IPS DF 6.9 (cell line): ENCODE data around the gene DNAH5.

Source experiments
- DNase-seq: peaks from one replicate; pipeline ENCODE4 v3.0.0-alpha.2; 2013; ENCODE audit warnings: low read depth, low spot score
- H3K27ac ChIP-seq: one replicate; pipeline ENCODE4 v1.5.1; 2013; ENCODE audit warnings: low read length, control low read depth
- H3K27me3 ChIP-seq: 2 replicates; pipeline ENCODE4 v1.6.1; 2013; ENCODE audit warnings: mild to moderate bottlenecking, low read length; ENCODE audit not compliant: control insufficient read depth, insufficient read depth
- H3K36me3 ChIP-seq: 2 replicates; pipeline ENCODE4 v1.6.1; 2013; ENCODE audit warnings: low read length; ENCODE audit not compliant: control insufficient read depth, insufficient read depth
- H3K4me1 ChIP-seq: 2 replicates; pipeline ENCODE4 v1.6.1; 2013; ENCODE audit warnings: low read length; ENCODE audit not compliant: control insufficient read depth, insufficient read depth
- H3K4me3 ChIP-seq: 2 replicates; pipeline ENCODE4 v1.5.1; 2013; ENCODE audit warnings: mild to moderate bottlenecking, low read length
- H3K9me3 ChIP-seq: 2 replicates; pipeline ENCODE4 v1.6.1; 2013; ENCODE audit warnings: low read length, inconsistent platforms; ENCODE audit not compliant: control insufficient read depth, insufficient read depth
- WGBS: extraction: QIAGEN DNeasy Blood & Tissue Kit; methylation state at CpG from one replicate; pipeline ENCODE4 v1.1.7; 2013; ENCODE audit warnings: mixed read lengths, missing lambda C conversion rate; ENCODE audit not compliant: insufficient read length, insufficient coverage; 5-methylcytosine and 5-hydroxymethylcytosine counted together

The DNAH5 gene

DNA sequence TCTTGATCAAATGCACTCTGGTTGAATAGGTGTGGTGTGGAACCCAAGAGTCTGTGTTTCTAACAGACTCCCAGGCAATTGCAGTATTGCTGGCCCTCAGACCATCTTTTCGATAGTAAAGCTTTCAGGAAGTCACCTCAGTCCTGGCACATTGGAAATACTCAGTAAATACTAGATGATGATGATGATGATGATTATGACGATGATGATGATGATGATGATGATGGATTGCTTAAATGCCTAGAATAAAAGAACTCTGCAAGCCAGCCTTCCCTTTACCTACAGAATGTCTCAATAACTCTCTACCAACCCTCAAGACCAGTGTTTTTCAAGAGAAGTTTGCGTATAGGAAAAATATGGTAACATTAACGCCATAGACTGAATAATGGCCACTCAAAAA is 268.0 kb downstream of the DNAH5 start:
- WGBS, result no CpG with 5 or more reads among the region's 4 CpGs
- H3K27me3 ChIP-seq, result no peaks in the 10 kb centered on the region
- H3K4me3 ChIP-seq, result no peak overlapping the region
- DNase-seq, result no peak
- H3K27ac ChIP-seq, result no peak overlapping the region
- H3K4me1 ChIP-seq, result no peaks in the 10 kb centered on the region
- H3K9me3 ChIP-seq, result no peaks in the 10 kb centered on the region
- H3K36me3 ChIP-seq, result no peaks in the 10 kb centered on the region

DNA sequence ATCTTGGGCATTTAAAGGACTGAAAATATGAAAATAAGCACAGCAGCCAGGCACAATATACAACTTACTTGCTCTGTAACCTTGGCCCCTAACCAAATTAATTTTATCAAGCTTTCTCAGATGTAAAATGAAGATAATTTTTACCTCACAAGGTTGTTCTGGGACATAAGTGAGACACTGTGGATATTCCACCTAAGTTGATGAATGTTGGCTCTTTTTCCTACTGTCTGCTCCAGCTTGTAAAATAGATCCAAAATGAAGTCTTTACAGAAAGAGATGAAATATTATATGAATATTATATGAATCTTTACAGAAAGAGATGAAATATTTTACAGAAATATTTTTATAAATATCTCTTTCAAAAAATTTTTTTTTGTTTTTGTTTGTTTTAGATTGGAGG is 270.1 kb downstream of the DNAH5 start:
- H3K9me3 ChIP-seq, result no peaks in the 10 kb centered on the region
- H3K4me1 ChIP-seq, result no peaks in the 10 kb centered on the region
- H3K4me3 ChIP-seq, result no peak overlapping the region
- H3K27ac ChIP-seq, result no peak overlapping the region
- no peak for DNase-seq
- no peaks in the 10 kb centered on the region for H3K27me3 ChIP-seq
- no peaks in the 10 kb centered on the region for H3K36me3 ChIP-seq

- no CpG with 5 or more reads among the region's 3 CpGs for WGBS
- DNase-seq, result no peak
- no peaks in the 10 kb centered on the region for H3K4me1 ChIP-seq
These were observed 271.0 kb downstream of the DNAH5 start for GRCh38 chr5:13673511-13673910.

DNA sequence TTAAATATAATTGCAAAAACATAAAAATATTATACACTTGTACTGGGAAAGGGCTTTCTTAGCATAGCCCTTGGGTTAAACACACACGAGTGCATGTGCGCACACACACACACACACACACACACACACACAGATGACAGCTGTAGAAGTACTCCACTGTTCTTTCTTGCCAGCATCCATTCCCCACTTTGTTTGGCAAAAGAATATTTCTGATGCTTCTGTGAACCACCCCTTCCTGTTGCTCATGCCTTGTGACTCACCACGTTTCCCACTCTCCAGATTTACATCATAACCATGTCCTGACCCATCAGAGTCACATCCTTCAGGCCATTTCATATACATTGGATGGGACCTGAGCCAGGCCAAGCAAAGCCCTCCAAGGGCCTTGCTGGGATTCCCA is 280.1 kb downstream of the DNAH5 start:
- no peaks in the 10 kb centered on the region for H3K9me3 ChIP-seq
- no peaks in the 10 kb centered on the region for H3K4me1 ChIP-seq
- H3K36me3 ChIP-seq, result no peaks in the 10 kb centered on the region
- WGBS, result no CpG with 5 or more reads among the region's 3 CpGs
- DNase-seq, result no peak
- no peaks in the 10 kb centered on the region for H3K27me3 ChIP-seq
- no peak overlapping the region for H3K27ac ChIP-seq
- no peak overlapping the region for H3K4me3 ChIP-seq

More at GRCh38 chr5:13673511-13673910, 271.0 kb downstream of the DNAH5 start:
- Histone ChIP-seq H3K27me3 (no peaks in the 10 kb centered on the region), H3K4me3 (no peak overlapping the region), H3K36me3 (no peaks in the 10 kb centered on the region), H3K9me3 (no peaks in the 10 kb centered on the region), H3K27ac (no peak overlapping the region)

DNA sequence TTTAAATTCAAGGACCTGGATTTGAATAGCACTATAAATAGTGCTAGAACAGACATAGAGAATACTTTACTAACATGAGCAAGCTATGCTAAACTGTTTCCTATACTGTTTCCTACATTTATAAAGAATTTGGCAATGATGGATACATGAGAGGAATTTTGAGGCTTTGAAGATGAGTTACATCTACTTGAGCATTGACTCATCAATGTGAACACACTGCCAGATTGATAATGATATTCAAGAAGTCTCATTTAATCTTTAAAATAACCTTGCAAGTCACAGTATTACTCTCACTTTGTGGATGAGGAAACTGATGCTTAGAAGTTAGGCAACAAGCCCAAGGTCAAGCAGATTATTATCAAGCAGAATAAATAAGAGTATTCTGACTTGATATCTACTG is 281.9 kb downstream of the DNAH5 start:
- H3K36me3 ChIP-seq, result no peaks in the 10 kb centered on the region
- no peak overlapping the region for H3K4me3 ChIP-seq
- no peak overlapping the region for H3K27ac ChIP-seq
- no peaks in the 10 kb centered on the region for H3K9me3 ChIP-seq
- no peak for DNase-seq
- H3K4me1 ChIP-seq, result no peaks in the 10 kb centered on the region
- H3K27me3 ChIP-seq, result no peaks in the 10 kb centered on the region

- WGBS, result no CpG with 5 or more reads among the region's 1 CpG
- no peak for DNase-seq
- no peak overlapping the region for H3K4me3 ChIP-seq
- no peaks in the 10 kb centered on the region for H3K4me1 ChIP-seq
- no peaks in the 10 kb centered on the region for H3K27me3 ChIP-seq
- H3K27ac ChIP-seq, result no peak overlapping the region
- no peaks in the 10 kb centered on the region for H3K36me3 ChIP-seq
- no peaks in the 10 kb centered on the region for H3K9me3 ChIP-seq
These were observed 283.2 kb downstream of the DNAH5 start for GRCh38 chr5:13661272-13661671.

- DNase-seq, result no peak
- Histone ChIP-seq H3K9me3 (no peaks in the 10 kb centered on the region), H3K27me3 (no peaks in the 10 kb centered on the region), H3K4me3 (no peak overlapping the region), H3K36me3 (no peaks in the 10 kb centered on the region), H3K27ac (no peak overlapping the region), H3K4me1 (no peaks in the 10 kb centered on the region)
- no CpG with 5 or more reads among the region's 3 CpGs for WGBS
These were observed 284.4 kb downstream of the DNAH5 start for GRCh38 chr5:13660072-13660471.

DNA sequence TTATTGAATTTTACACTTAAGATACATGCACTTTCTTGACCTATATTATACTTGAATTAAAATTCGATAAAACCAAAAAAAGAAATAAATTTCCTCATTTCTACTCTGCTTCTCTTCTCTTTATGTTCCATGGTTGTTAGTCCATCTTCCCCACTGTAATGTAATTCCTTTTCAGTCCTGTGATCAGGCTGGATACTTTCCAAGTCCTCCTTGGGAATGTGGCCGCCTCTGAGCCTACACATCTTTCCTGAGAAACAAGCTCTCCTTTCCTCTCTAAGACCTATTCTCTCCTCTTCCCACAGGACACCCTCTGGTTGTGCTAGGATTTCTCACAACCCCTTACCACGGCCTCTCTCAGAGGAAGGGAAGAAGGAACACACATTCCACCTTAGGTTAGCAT is 285.1 kb downstream of the DNAH5 start:
- no peaks in the 10 kb centered on the region for H3K27me3 ChIP-seq

DNA sequence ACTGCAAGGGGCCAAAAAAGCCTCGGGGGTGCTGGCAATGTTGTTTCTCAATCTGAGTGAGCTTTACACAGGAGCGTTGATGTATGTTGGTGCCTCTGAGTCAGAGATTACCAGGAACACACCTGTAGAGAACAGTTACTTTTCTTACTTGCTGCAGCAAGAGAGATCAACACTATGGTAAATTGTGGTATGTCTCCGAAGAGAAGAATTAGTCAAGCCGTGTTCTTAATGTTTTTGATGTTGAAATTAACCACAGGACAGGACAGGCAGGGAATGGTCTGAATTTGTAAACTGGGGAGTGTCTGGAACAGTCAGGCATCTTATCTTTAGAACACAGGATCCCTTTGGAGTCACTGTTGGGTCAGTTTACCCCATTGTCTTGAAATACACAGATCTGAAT is 285.7 kb downstream of the DNAH5 start:
- no peaks in the 10 kb centered on the region for H3K4me1 ChIP-seq
- no peak overlapping the region for H3K4me3 ChIP-seq
- H3K36me3 ChIP-seq, result no peaks in the 10 kb centered on the region
- no peak overlapping the region for H3K27ac ChIP-seq
- no peaks in the 10 kb centered on the region for H3K27me3 ChIP-seq
- no peak for DNase-seq
- WGBS, result no CpG with 5 or more reads among the region's 4 CpGs
- no peaks in the 10 kb centered on the region for H3K9me3 ChIP-seq

More for the DNA sequence above, 285.1 kb downstream of the DNAH5 start:
- Histone ChIP-seq H3K9me3 (no peaks in the 10 kb centered on the region), H3K4me1 (no peaks in the 10 kb centered on the region), H3K27ac (no peak overlapping the region), H3K4me3 (no peak overlapping the region), H3K36me3 (no peaks in the 10 kb centered on the region)
- WGBS, result 100% methylated on average over 1 of the region's 3 CpGs
- DNase-seq, result no peak

GRCh38 chr5:13658152-13658551 is 286.3 kb downstream of the DNAH5 start:
- Histone ChIP-seq H3K27me3 (no peaks in the 10 kb centered on the region), H3K9me3 (no peaks in the 10 kb centered on the region), H3K27ac (no peak overlapping the region), H3K36me3 (no peaks in the 10 kb centered on the region), H3K4me1 (no peaks in the 10 kb centered on the region), H3K4me3 (no peak overlapping the region)
- no peak for DNase-seq
- WGBS, result no CpG with 5 or more reads among the region's 1 CpG

DNA sequence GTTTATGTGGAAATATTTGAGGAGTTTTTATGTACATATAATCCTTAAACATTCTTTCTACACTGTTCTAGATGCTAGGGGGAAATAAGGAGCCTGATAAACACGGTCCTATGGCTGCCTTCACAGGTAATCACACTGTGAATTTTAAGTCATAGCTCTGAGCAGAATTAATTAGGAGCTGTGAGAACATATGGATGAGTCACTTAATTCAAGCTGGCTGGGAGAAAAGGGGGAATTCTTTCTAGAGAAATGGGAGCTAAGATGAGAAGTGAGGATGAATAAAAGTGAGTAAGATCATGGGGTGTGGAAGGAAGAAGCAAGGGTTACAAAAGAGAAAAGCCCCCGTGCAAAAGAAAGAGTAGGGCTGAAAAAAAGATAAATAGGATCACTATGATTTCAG is 290.8 kb downstream of the DNAH5 start:
- H3K27ac ChIP-seq, result no peak overlapping the region
- H3K4me1 ChIP-seq, result no peaks in the 10 kb centered on the region
- H3K4me3 ChIP-seq, result no peak overlapping the region
- DNase-seq, result no peak
- no peaks in the 10 kb centered on the region for H3K27me3 ChIP-seq
- WGBS, result no CpG with 5 or more reads among the region's 2 CpGs
- H3K9me3 ChIP-seq, result no peaks in the 10 kb centered on the region
- H3K36me3 ChIP-seq, result no peaks in the 10 kb centered on the region
